Dedifferentiated amniotic fluid mesenchymal stem cell (primary cell): ENCODE results near the gene MANBA.
"Not testable (repeated sequence)": the region's sequence is repeated elsewhere in the genome, so short reads cannot be mapped to it uniquely, and the experiment has no call there.

Experiments used
- DNase-seq: peaks from one replicate; pipeline ENCODE4 v3.0.0-alpha.2; 2016; ENCODE audit errors: extremely low spot score

The MANBA gene

GRCh38 chr4:102761906-102762305 lies 1.1 kb upstream of the MANBA start:
- DNase-seq, result no peak

GRCh38 chr4:102761296-102761701 lies 531 bp upstream of the MANBA start:
- DNase-seq, result no peak

GRCh38 chr4:102759831-102760644 lies 730 bp downstream of the MANBA start:
- peak; percentile 19 for DNase-seq

- DNase-seq, result no peak
Measured at GRCh38 chr4:102758241-102759160, 2.3 kb downstream of the MANBA start.

- no peak for DNase-seq
Measured at GRCh38 chr4:102757681-102758080, 3.1 kb downstream of the MANBA start.

- DNase-seq, result no peak
Measured at GRCh38 chr4:102754044-102754443, 6.7 kb downstream of the MANBA start.

- no peak for DNase-seq
Measured at GRCh38 chr4:102751941-102752340, 8.8 kb downstream of the MANBA start.

GRCh38 chr4:102743352-102743751 lies 17.4 kb downstream of the MANBA start:
- not testable (repeated sequence) for DNase-seq

- DNase-seq, result not testable (repeated sequence)
Measured at GRCh38 chr4:102738802-102739201, 22.0 kb downstream of the MANBA start.

GRCh38 chr4:102736636-102737549 lies 23.9 kb downstream of the MANBA start:
- no peak for DNase-seq

- DNase-seq, result no peak
Measured at GRCh38 chr4:102735582-102735981, 25.2 kb downstream of the MANBA start.

GRCh38 chr4:102734591-102735385 lies 26.0 kb downstream of the MANBA start:
- DNase-seq, result no peak

- DNase-seq, result no peak
Measured at GRCh38 chr4:102734116-102734515, 26.7 kb downstream of the MANBA start.

- no peak for DNase-seq
Measured at GRCh38 chr4:102733084-102733483, 27.7 kb downstream of the MANBA start.

- no peak for DNase-seq
Measured at GRCh38 chr4:102732678-102733077, 28.1 kb downstream of the MANBA start.

- DNase-seq, result no peak
Measured at GRCh38 chr4:102730968-102731533, 29.7 kb downstream of the MANBA start.

- not testable (repeated sequence) for DNase-seq
Measured at GRCh38 chr4:102729486-102729885, 31.3 kb downstream of the MANBA start.

- DNase-seq, result not testable (repeated sequence)
Measured at GRCh38 chr4:102726919-102727318, 33.8 kb downstream of the MANBA start.

GRCh38 chr4:102726068-102726467 lies 34.7 kb downstream of the MANBA start:
- no peak for DNase-seq

- no peak for DNase-seq
Measured at GRCh38 chr4:102725229-102725628, 35.5 kb downstream of the MANBA start.
